Chondrocyte (in vitro differentiated cells): ENCODE measurements around the gene NELFB. TPM values are rescaled to one million over a fixed set of nuclear protein-coding genes. Genes with fewer than 3 reads are reported as not detected.

Source experiments
- DNase-seq: peaks from one replicate; pipeline ENCODE4 v3.0.0; 2021; ENCODE audit warnings: mixed read lengths, low spot score
- H3K27ac Mint-ChIP-seq: one replicate; pipeline ENCODE4 v1.8.0; 2021; ENCODE audit warnings: mild to moderate bottlenecking, moderate library complexity, mixed read lengths; ENCODE audit not compliant: unreplicated experiment
- H3K27me3 Mint-ChIP-seq: 2 replicates; pipeline ENCODE4 v1.8.0; 2021; ENCODE audit warnings: low read depth, mixed read lengths
- H3K36me3 Mint-ChIP-seq: 2 replicates; pipeline ENCODE4 v1.8.0; 2021; ENCODE audit warnings: low read depth, mixed read lengths
- H3K4me1 Mint-ChIP-seq: 2 replicates; pipeline ENCODE4 v1.8.0; 2021; ENCODE audit warnings: low read depth, mild to moderate bottlenecking, mixed read lengths
- H3K4me3 Mint-ChIP-seq: one replicate; pipeline ENCODE4 v1.8.0; 2021; ENCODE audit warnings: mild to moderate bottlenecking, moderate library complexity, mixed read lengths; ENCODE audit not compliant: unreplicated experiment
- H3K9me3 Mint-ChIP-seq: 2 replicates; pipeline ENCODE4 v1.8.0; 2021; ENCODE audit warnings: low read depth, mixed read lengths
- CTCF ChIP-seq: fragments of 200-600 bp; sonication (generic); IDR thresholded peaks from 2 replicates; pipeline ENCODE4 v1.5.0; 2021; ENCODE audit warnings: antibody characterized with exemption, mild to moderate bottlenecking, moderate library complexity
- total RNA-seq: library from RNA; stranded (reverse); gene quantifications from 3 replicates; pipeline ENCODE4 v1.2.1, GENCODE V29; 2021

Gene NELFB
- total RNA-seq, 1 donor from 2014 or later = 48.0 TPM

- no peak for DNase-seq
- H3K36me3 Mint-ChIP-seq = no peaks in the 10 kb centered on the region
- peaks cover 4% of the 10 kb centered on the region for H3K4me1 Mint-ChIP-seq
- TF ChIP-seq CTCF = no peak
- no peaks in the 10 kb centered on the region for H3K27me3 Mint-ChIP-seq
- no peaks in the 10 kb centered on the region for H3K9me3 Mint-ChIP-seq
- no peak overlapping the region for H3K27ac Mint-ChIP-seq
- no peak overlapping the region for H3K4me3 Mint-ChIP-seq
Observed at GRCh38 chr9:137314561-137315560, 59.7 kb downstream of the NELFB start.

GRCh38 chr9:137315581-137316011 lies 60.5 kb downstream of the NELFB start:
- no peak for TF ChIP-seq CTCF
- Mint-ChIP-seq H3K4me1 (peaks cover 5% of the 10 kb centered on the region), H3K36me3 (no peaks in the 10 kb centered on the region), H3K4me3 (no peak overlapping the region), H3K27ac (no peak overlapping the region), H3K9me3 (no peaks in the 10 kb centered on the region), H3K27me3 (no peaks in the 10 kb centered on the region)
- no peak for DNase-seq

GRCh38 chr9:137316012-137316981 lies 61.2 kb downstream of the NELFB start:
- Mint-ChIP-seq H3K27me3 (no peaks in the 10 kb centered on the region), H3K9me3 (no peaks in the 10 kb centered on the region), H3K36me3 (no peaks in the 10 kb centered on the region), H3K27ac (peak overlapping the region; percentile 27), H3K4me3 (no peak overlapping the region), H3K4me1 (peaks cover 7% of the 10 kb centered on the region)
- DNase-seq = no peak
- TF ChIP-seq CTCF = no peak

GRCh38 chr9:137317021-137317717 lies 62.0 kb downstream of the NELFB start:
- Mint-ChIP-seq H3K27ac (peak overlapping the region; percentile 27), H3K36me3 (no peaks in the 10 kb centered on the region), H3K4me1 (peaks cover 7% of the 10 kb centered on the region), H3K9me3 (no peaks in the 10 kb centered on the region), H3K27me3 (no peaks in the 10 kb centered on the region), H3K4me3 (no peak overlapping the region)
- DNase-seq = no peak
- TF ChIP-seq CTCF = no peak
